HepG2 (cell line): ENCODE results near the gene ELOVL5.
A peak's percentile ranks its signal among the peaks of the same experiment; 100 is the strongest.

ENCODE experiments used
- ADNP ChIP-seq: sonication (generic); formaldehyde crosslinking; IDR thresholded peaks from 2 replicates; pipeline ENCODE4 v1.4.0; 2020; ENCODE audit warnings: missing genetic modification reagents
- ATRX ChIP-seq: sonication (generic); formaldehyde crosslinking; IDR thresholded peaks from 2 replicates; pipeline ENCODE4 v1.4.0; 2020; ENCODE audit warnings: missing genetic modification reagents, borderline replicate concordance
- CTCF ChIP-seq: sonication (generic); formaldehyde crosslinking; IDR thresholded peaks from 2 replicates; pipeline ENCODE4 v1.5.0; 2020; ENCODE audit warnings: mild to moderate bottlenecking, missing genetic modification reagents, moderate library complexity
- DPF2 ChIP-seq: sonication (generic); formaldehyde crosslinking; IDR thresholded peaks from 2 replicates; pipeline ENCODE4 v1.4.0; 2020; ENCODE audit warnings: mild to moderate bottlenecking, low read depth, missing genetic modification reagents, borderline replicate concordance
- FOXM1 ChIP-seq: sonication (generic); formaldehyde crosslinking; IDR thresholded peaks from 2 replicates; pipeline ENCODE4 v1.5.0; 2020; ENCODE audit warnings: missing genetic modification reagents
- HNF4A ChIP-seq: sonication (generic); formaldehyde crosslinking; IDR thresholded peaks from 2 replicates; pipeline ENCODE4 v1.4.0; 2020; ENCODE audit warnings: missing genetic modification reagents
- KAT7 ChIP-seq: IDR thresholded peaks from 2 replicates; pipeline ENCODE4 v1.6.1; 2018; ENCODE audit warnings: borderline replicate concordance, missing compliant biosample characterization
- NFRKB ChIP-seq: fragments of 450-650 bp; IDR thresholded peaks from 2 replicates; pipeline ENCODE4 v1.6.1; 2017
- YY1 ChIP-seq: IDR thresholded peaks from 2 replicates; pipeline ENCODE4 v1.6.1; 2011; ENCODE audit warnings: low read length, low read depth, moderate library complexity, mild to moderate bottlenecking; ENCODE audit not compliant: insufficient read depth, insufficient replicate concordance
- ZBTB1 ChIP-seq: sonication (generic); formaldehyde crosslinking; IDR thresholded peaks from 2 replicates; pipeline ENCODE4 v1.4.0; 2020; ENCODE audit warnings: missing genetic modification reagents, borderline replicate concordance
- ZFX ChIP-seq: sonication (generic); formaldehyde crosslinking; IDR thresholded peaks from 2 replicates; pipeline ENCODE4 v1.4.0; 2020; ENCODE audit warnings: mild to moderate bottlenecking, low read depth, missing genetic modification reagents, moderate library complexity
- ZNF274 ChIP-seq: sonication (generic); formaldehyde crosslinking; IDR thresholded peaks from 2 replicates; pipeline ENCODE4 v1.5.1; 2020; ENCODE audit warnings: mild to moderate bottlenecking, missing genetic modification reagents

GRCh38 chr6:53306819-53307347 lies 41.9 kb downstream of the ELOVL5 start:
- no peak for TF ChIP-seq ZBTB1 (CRISPR knock-in tag)
- peak; percentile 92 for TF ChIP-seq HNF4A (CRISPR knock-in tag)
- TF ChIP-seq ZNF274 (CRISPR knock-in tag), result no peak
- TF ChIP-seq NFRKB, result no peak
- TF ChIP-seq ZFX (CRISPR knock-in tag), result no peak
- TF ChIP-seq ADNP, result no peak
- TF ChIP-seq YY1, result no peak
- TF ChIP-seq CTCF, result 0 out of 2 replicates have a peak, but pooled peaks have one; percentile 12
- no peak; the same call in 1 of the 2 replicates for TF ChIP-seq DPF2 (CRISPR knock-in tag)
- TF ChIP-seq KAT7 (CRISPR knock-in tag), result no peak
- no peak for TF ChIP-seq ATRX
- TF ChIP-seq FOXM1 (CRISPR knock-in tag), result no peak
